ENCODE data around the gene TUT4.

DNA sequence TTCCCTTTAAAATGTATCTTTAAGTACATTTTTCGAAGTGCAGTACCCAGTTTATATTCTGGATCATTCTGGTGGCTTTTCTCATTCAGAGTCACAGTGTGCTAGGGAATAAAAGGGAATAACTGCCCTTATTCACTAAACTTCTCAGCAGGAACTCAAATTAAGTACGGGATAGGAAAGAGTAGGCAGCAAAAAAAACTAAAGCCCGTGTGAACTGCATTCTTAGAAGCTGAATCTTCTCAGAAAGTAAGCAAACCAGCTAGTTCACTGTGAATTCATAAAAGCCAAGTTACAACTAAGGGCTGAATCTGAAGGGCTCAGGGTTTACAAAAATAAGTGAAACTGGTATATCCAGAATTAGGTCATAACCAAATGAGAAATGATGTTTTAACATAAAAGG lies 126.5 kb downstream of the TUT4 start:
- TF ChIP-seq TCF12 (IDR thresholded peaks at IDR 0.05; ENCODE audit: low read depth) (no peak), NFIC (IDR thresholded peaks at IDR 0.05) (no peak), CREB1 (IDR thresholded peaks at IDR 0.05; ENCODE audit: low read depth) (no peak), CEBPB (IDR thresholded peaks at IDR 0.05) (no peak), FOXM1 (IDR thresholded peaks at IDR 0.05; ENCODE audit: borderline replicate concordance, low read depth) (no peak), TEAD4 (IDR thresholded peaks at IDR 0.05) (no peak), RAD21 (IDR thresholded peaks at IDR 0.05; ENCODE audit: low read depth) (no peak)
- TF ChIP-seq, protein P1, sequence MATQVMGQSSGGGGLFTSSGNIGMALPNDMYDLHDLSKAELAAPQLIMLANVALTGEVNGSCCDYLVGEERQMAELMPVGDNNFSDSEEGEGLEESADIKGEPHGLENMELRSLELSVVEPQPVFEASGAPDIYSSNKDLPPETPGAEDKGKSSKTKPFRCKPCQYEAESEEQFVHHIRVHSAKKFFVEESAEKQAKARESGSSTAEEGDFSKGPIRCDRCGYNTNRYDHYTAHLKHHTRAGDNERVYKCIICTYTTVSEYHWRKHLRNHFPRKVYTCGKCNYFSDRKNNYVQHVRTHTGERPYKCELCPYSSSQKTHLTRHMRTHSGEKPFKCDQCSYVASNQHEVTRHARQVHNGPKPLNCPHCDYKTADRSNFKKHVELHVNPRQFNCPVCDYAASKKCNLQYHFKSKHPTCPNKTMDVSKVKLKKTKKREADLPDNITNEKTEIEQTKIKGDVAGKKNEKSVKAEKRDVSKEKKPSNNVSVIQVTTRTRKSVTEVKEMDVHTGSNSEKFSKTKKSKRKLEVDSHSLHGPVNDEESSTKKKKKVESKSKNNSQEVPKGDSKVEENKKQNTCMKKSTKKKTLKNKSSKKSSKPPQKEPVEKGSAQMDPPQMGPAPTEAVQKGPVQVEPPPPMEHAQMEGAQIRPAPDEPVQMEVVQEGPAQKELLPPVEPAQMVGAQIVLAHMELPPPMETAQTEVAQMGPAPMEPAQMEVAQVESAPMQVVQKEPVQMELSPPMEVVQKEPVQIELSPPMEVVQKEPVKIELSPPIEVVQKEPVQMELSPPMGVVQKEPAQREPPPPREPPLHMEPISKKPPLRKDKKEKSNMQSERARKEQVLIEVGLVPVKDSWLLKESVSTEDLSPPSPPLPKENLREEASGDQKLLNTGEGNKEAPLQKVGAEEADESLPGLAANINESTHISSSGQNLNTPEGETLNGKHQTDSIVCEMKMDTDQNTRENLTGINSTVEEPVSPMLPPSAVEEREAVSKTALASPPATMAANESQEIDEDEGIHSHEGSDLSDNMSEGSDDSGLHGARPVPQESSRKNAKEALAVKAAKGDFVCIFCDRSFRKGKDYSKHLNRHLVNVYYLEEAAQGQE (IDR thresholded peaks at IDR 0.05; ENCODE audit: low read depth): no peak
